Keratinocyte (primary cell): ENCODE measurements around the gene FBLN5. TPM values are rescaled to one million over a fixed set of nuclear protein-coding genes. Genes with fewer than 3 reads are reported as not detected.

Source experiments
- DNase-seq: peaks from one replicate; pipeline ENCODE4 v3.0.0-alpha.2; 2011; ENCODE audit warnings: low read depth, missing footprints, low spot score
- FAIRE-seq: peaks from 2 replicates; lab custom pipeline; 2011; peaks lifted over from hg19 to GRCh38; lab: Jason Lieb, UNC
- H2AFZ ChIP-seq: 2 replicates; pipeline ENCODE4 v1.6.0; 2012; ENCODE audit warnings: low read length, control low read depth, inconsistent platforms; ENCODE audit not compliant: control insufficient read depth
- H3K27ac ChIP-seq: 2 replicates; pipeline ENCODE4 v1.5.1; 2011; ENCODE audit warnings: low read length; ENCODE audit not compliant: control insufficient read depth, insufficient read depth
- H3K27me3 ChIP-seq: 3 replicates; pipeline ENCODE4 v1.6.0; 2011; ENCODE audit warnings: low read length; ENCODE audit not compliant: control insufficient read depth, insufficient read depth; ENCODE audit errors: extremely low read depth
- H3K36me3 ChIP-seq, 2 experiments: 2 replicates in 1 of 2; 3 replicates in 1 of 2; pipeline ENCODE4 v1.5.1; 2011; ENCODE audit warnings: low read length in 2 of 2, mild to moderate bottlenecking in 1 of 2; ENCODE audit not compliant: control insufficient read depth in 2 of 2, insufficient read depth in 2 of 2; ENCODE audit errors: extremely low read depth in 1 of 2
- H3K4me1 ChIP-seq: 3 replicates; pipeline ENCODE4 v1.5.1; 2011; ENCODE audit warnings: low read length; ENCODE audit not compliant: control insufficient read depth, insufficient read depth; ENCODE audit errors: extremely low read depth
- H3K4me2 ChIP-seq: 3 replicates; pipeline ENCODE4 v1.6.0; 2011; ENCODE audit warnings: low read depth, low read length; ENCODE audit not compliant: control insufficient read depth, insufficient read depth; ENCODE audit errors: extremely low read depth
- H3K4me3 ChIP-seq, 3 experiments: fragments of 200-600 bp in 1 of 3; sonication (generic) in 1 of 3; 2 replicates in 2 of 3; 3 replicates in 1 of 3; pipeline ENCODE4 v1.5.1; 2011 to 2016; ENCODE audit warnings: low read length in 3 of 3, mild to moderate bottlenecking in 3 of 3, control low read depth in 2 of 3, inconsistent platforms in 1 of 3, low read depth in 1 of 3, mixed read lengths in 1 of 3, mixed run types in 1 of 3, moderate library complexity in 1 of 3; ENCODE audit not compliant: control insufficient read depth in 2 of 3, insufficient read depth in 2 of 3; ENCODE audit errors: extremely low read depth in 1 of 3
- H3K79me2 ChIP-seq: 2 replicates; pipeline ENCODE4 v1.6.0; 2012; ENCODE audit warnings: low read length; ENCODE audit not compliant: control insufficient read depth, insufficient read depth
- H3K9ac ChIP-seq: 3 replicates; pipeline ENCODE4 v1.6.0; 2011; ENCODE audit warnings: low read length; ENCODE audit not compliant: control insufficient read depth, insufficient read depth; ENCODE audit errors: extremely low read depth
- H3K9me1 ChIP-seq: 3 replicates; pipeline ENCODE4 v1.6.0; 2011; ENCODE audit warnings: low read length; ENCODE audit not compliant: control insufficient read depth, insufficient read depth; ENCODE audit errors: extremely low read depth
- H3K9me3 ChIP-seq: 2 replicates; pipeline ENCODE4 v1.5.1; 2012; ENCODE audit warnings: low read depth, low read length; ENCODE audit not compliant: control insufficient read depth
- H4K20me1 ChIP-seq: 3 replicates; pipeline ENCODE4 v1.6.0; 2011; ENCODE audit warnings: low read length; ENCODE audit not compliant: control insufficient read depth, insufficient read depth; ENCODE audit errors: extremely low read depth
- EZH2 ChIP-seq: IDR thresholded peaks from one replicate; pipeline ENCODE4 v1.6.1; 2012; ENCODE audit warnings: inconsistent platforms, mild to moderate bottlenecking, low read length, moderate library complexity
- dilution Hi-C: fragments of 300-500 bp; cut with MboI; formaldehyde crosslinking; loops from one replicate; pipeline ENCODE4 v1.7.0; 2020; ENCODE audit warnings: low sequenced_read_pairs; ENCODE audit not compliant: extremely low pct_ligation_motif_present
- polyA plus RNA-seq, 5 experiments: library from polyadenylated mRNA; depleted of rRNA in 3 of 5; stranded (reverse) in 3 of 5; stranded (forward) in 1 of 5; unstranded in 1 of 5; fragments of >200 nt; gene quantifications; 1 replicate in 1 of 5; 2 replicates in 3 of 5; 3 replicates in 1 of 5; pipeline versions ENCODE4 v1.2.1 to v1.2.3, GENCODE V29; 2011 to 2012; ENCODE audit warnings: missing spikeins in 2 of 5, low read depth in 1 of 5, low replicate concordance in 1 of 5
- TF ChIP-seq, protein P1 (sequence below), 3 experiments: IDR thresholded peaks in 1 of 3; conservative IDR thresholded peaks in 1 of 3; optimal IDR thresholded peaks in 1 of 3; 2 replicates in 2 of 3; 3 replicates in 1 of 3; pipeline versions ENCODE3 to v1.5.1; 2011; ENCODE audit warnings: low read length in 3 of 3, mild to moderate bottlenecking in 3 of 3, moderate library complexity in 2 of 3, control low read depth in 1 of 3, inconsistent platforms in 1 of 3; ENCODE audit not compliant: insufficient read depth in 2 of 3; ENCODE audit errors: extremely low read depth in 1 of 3

FBLN5 gene
- polyA plus RNA-seq, 1 donor (not counting 4 experiments of a cell fraction or from before 2014, with no cell fraction given), result 0.10 TPM

DNA sequence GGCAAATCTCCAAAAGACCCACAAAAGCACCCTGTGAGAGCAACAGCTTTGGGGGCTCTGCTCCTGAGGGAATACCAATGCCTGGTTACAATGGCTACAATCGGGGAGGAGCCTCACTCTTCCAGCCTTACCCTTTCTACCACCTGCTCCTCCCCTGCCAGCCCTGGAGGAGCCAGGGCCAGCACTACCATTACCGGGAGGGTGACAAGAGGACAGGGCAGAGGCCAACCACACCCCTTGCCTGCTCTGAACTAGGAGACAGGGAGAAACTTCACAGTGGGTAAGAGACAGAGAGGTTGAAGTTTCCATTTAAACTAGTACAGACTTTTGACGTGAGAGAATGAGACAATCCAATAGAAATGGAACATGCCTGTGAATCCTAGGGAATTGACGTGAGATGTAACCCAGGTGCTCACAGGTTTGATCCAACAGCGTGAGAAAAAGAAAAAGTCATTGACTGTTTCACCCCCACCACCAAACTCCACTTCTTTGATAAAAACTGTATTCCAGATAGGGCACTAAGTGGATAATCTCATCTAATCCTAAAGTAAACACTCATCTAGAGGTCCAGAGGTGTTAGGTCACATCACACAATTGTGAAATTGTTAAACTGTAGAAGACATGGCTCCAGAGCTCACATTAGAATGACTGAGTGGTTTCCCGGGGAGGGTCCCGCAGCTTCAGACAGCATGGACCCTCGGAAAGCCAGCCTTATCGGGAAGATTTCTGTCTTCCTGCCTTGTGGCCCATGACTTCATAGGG lies 71.8 kb downstream of the FBLN5 start:
- no peaks in the 10 kb centered on the region for H3K79me2 ChIP-seq
- H3K9me3 ChIP-seq, result no peaks in the 10 kb centered on the region
- FAIRE-seq (no peak), DNase-seq (no peak)
- H3K9ac ChIP-seq, result no peak overlapping the region
- peaks cover 6% of the 10 kb centered on the region for H3K4me1 ChIP-seq
- no peaks in the 10 kb centered on the region for H3K9me1 ChIP-seq
- no peak overlapping the region for H3K4me2 ChIP-seq
- no peak for TF ChIP-seq EZH2
- TF ChIP-seq, protein P1, sequence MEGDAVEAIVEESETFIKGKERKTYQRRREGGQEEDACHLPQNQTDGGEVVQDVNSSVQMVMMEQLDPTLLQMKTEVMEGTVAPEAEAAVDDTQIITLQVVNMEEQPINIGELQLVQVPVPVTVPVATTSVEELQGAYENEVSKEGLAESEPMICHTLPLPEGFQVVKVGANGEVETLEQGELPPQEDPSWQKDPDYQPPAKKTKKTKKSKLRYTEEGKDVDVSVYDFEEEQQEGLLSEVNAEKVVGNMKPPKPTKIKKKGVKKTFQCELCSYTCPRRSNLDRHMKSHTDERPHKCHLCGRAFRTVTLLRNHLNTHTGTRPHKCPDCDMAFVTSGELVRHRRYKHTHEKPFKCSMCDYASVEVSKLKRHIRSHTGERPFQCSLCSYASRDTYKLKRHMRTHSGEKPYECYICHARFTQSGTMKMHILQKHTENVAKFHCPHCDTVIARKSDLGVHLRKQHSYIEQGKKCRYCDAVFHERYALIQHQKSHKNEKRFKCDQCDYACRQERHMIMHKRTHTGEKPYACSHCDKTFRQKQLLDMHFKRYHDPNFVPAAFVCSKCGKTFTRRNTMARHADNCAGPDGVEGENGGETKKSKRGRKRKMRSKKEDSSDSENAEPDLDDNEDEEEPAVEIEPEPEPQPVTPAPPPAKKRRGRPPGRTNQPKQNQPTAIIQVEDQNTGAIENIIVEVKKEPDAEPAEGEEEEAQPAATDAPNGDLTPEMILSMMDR (optimal IDR thresholded peaks at IDR 0.05 in 1 of 3, IDR thresholded peaks at IDR 0.05 in 1 of 3, conservative IDR thresholded peaks at IDR 0.05 in 1 of 3; ENCODE audit: extremely low read depth in 1 of 3, insufficient read depth in 2 of 3, low read length in 3 of 3), result no peak
- no peak overlapping the region for H3K4me3 ChIP-seq
- dilution Hi-C loops, result no loop called here
- H3K27me3 ChIP-seq, result peaks cover 17% of the 10 kb centered on the region
- no peak overlapping the region for H2AFZ ChIP-seq
- H3K27ac ChIP-seq, result no peak overlapping the region
- H3K36me3 ChIP-seq, result no peaks in the 10 kb centered on the region
- H4K20me1 ChIP-seq, result no peaks in the 10 kb centered on the region

DNA sequence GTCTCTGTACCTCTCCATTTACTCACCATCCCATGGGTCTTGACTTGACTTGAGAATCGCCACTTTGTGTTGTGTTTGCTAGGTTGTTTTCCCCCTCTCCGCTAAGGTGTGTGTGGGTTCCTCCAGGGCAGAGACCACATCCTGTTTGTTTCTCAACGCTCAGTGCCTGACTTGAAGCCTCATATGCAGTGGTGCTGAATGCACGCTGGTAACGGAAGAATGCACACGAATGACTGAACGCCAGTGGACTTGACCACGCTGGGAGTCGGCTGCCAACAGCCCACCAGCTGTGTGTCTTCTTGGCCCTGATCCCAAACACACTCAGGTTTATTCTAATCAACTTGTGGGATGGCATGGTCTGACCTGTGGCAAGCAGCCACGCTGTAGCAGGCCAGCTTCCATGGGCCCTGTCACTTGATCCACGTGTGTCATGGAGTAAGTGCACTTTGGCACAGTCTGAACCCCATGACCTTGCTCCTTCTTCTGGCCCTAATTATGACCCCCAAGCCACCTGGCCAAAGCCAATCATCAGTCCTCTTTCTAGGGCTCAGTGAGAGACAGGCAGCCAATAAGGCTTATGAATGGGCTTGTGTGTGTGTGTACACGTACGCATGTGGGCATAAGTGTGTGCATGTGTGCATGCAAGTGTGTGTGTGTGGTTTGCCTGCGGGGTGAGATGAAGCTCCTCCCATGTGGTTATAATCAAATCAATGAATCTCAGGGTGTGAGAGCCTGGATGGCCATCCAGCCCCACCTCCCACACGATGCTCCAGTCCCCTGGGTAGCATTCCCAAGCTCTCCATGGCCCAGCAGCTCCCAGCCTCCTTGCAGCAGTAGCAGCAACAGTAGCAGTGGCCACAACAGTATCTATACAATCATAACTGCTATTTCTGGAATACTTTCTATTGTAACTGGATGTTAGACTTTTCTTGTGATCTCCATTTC lies 73.8 kb downstream of the FBLN5 start:
- peaks cover 15% of the 10 kb centered on the region for H3K27me3 ChIP-seq
- no peaks in the 10 kb centered on the region for H3K9me3 ChIP-seq
- H3K27ac ChIP-seq, result no peak overlapping the region
- no peak overlapping the region for H2AFZ ChIP-seq
- no peaks in the 10 kb centered on the region for H3K36me3 ChIP-seq
- DNase-seq (no peak), FAIRE-seq (no peak)
- H3K4me3 ChIP-seq, result no peak overlapping the region
- H3K4me2 ChIP-seq, result no peak overlapping the region
- H3K79me2 ChIP-seq, result no peaks in the 10 kb centered on the region
- peaks cover 6% of the 10 kb centered on the region for H3K4me1 ChIP-seq
- dilution Hi-C loops, result no loop called here
- no peaks in the 10 kb centered on the region for H4K20me1 ChIP-seq
- H3K9me1 ChIP-seq, result no peaks in the 10 kb centered on the region
- no peak overlapping the region for H3K9ac ChIP-seq
- TF ChIP-seq, protein P1 (optimal IDR thresholded peaks at IDR 0.05 in 1 of 3, IDR thresholded peaks at IDR 0.05 in 1 of 3, conservative IDR thresholded peaks at IDR 0.05 in 1 of 3; ENCODE audit: extremely low read depth in 1 of 3, insufficient read depth in 2 of 3, low read length in 3 of 3), result no peak
- TF ChIP-seq EZH2, result no peak
